HG02981 (cell line): ENCODE data around the gene ESRP2.

ENCODE experiments used
- ATAC-seq: cut with Tn5 transposase; IDR thresholded peaks from one replicate; pipeline ENCODE4 v1.9.1; 2021; ENCODE audit warnings: mild to moderate bottlenecking, moderate library complexity; ENCODE audit not compliant: unreplicated experiment

Gene ESRP2

GRCh38 chr16:68227183-68227793, 8.6 kb downstream of the ESRP2 start:
- no peak for ATAC-seq

DNA sequence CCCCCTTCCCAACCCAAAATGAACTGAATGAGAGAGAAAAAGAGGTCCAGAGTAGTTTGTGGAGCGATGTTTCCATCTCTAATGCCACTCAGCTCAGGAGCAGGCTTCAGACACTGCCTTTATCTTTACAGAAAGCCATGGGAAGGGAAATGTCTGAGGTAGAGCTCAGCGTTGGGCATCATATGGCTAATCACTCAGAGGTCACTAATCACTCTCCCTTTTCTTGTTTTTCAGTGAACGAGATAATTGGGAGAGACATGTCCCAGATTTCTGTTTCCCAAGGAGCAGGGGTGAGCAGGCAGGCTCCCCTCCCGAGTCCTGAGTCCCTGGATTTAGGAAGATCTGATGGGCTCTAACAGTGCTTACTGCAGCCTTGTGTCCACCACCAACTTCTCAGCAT, 9.8 kb downstream of the ESRP2 start:
- no peak for ATAC-seq

GRCh38 chr16:68223072-68223471, 12.9 kb downstream of the ESRP2 start:
- no peak for ATAC-seq

DNA sequence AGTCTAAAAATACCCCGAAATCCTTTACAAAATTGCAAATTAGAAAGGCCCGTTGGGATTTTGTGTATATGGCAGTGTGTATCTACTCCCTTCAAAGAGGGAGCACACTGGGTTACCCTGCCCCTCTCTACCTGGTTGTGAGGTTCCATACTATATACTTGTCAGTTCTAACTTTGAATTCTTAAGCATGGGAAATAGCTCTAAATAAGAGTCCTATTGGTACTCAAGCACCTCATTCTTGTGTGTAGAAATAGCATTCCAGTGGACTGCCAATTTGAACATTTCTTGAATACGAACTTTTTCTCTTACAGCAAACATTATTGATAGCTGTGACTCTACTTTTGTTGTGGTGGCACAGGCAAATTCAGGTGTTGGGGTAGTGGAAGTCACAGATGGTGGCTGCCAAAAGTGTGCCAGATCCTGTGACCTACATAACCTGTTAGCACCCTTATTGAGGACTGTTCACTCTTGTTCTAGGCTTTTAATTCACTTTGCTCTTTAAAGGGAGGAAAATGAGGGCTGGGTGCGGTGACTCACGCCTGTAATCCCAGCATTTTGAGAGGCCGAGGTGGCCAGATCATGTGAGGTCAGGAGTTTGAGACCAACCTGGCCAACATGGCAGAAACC, 16.1 kb downstream of the ESRP2 start:
- ATAC-seq, result no peak

GRCh38 chr16:68217506-68217905, 18.4 kb downstream of the ESRP2 start:
- ATAC-seq, result no peak

DNA sequence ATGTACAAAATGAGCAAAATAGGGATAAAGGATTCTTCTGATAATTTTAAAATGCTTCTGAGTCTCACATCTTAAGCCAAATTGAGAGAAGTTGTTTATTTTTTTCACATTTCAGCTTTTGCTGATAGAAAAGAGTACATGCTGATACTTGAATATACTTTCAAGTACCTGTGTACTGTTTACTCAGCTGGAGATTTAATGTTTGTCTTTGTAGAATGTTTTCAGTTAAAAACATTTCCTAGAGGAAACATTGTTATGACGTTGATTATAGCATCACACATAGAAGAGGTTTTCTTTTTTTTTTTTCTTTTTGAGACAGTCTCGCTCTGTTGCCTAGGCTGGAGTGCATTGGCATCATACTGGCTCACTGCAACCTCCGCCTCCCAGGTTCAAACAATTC, 19.7 kb downstream of the ESRP2 start:
- no peak for ATAC-seq

- ATAC-seq, result no peak
Measured at GRCh38 chr16:68215302-68215701, 20.6 kb downstream of the ESRP2 start.

DNA sequence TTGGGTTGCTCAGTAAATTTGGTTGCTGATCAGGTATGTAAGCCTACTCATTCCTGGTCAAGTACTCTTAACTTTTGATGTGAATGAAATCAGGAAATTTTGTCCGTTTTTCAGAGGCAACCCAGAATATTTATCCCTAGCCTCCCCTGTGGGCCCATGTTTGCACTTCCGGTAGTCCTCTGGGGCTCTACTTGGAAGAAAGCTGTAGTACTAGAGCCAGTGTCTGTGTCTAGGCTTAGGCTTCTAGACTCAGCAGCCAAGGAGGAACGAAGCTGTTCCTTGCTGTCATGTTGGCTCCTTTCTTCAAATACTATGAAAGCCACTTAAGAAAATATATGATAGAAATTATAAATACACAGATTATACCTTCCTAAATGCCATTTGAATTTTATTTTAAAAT, 21.2 kb downstream of the ESRP2 start:
- ATAC-seq, result no peak

GRCh38 chr16:68206245-68206644, 29.7 kb downstream of the ESRP2 start:
- ATAC-seq, result no peak

- ATAC-seq, result no peak
Measured at GRCh38 chr16:68202091-68202519, 33.8 kb downstream of the ESRP2 start.

DNA sequence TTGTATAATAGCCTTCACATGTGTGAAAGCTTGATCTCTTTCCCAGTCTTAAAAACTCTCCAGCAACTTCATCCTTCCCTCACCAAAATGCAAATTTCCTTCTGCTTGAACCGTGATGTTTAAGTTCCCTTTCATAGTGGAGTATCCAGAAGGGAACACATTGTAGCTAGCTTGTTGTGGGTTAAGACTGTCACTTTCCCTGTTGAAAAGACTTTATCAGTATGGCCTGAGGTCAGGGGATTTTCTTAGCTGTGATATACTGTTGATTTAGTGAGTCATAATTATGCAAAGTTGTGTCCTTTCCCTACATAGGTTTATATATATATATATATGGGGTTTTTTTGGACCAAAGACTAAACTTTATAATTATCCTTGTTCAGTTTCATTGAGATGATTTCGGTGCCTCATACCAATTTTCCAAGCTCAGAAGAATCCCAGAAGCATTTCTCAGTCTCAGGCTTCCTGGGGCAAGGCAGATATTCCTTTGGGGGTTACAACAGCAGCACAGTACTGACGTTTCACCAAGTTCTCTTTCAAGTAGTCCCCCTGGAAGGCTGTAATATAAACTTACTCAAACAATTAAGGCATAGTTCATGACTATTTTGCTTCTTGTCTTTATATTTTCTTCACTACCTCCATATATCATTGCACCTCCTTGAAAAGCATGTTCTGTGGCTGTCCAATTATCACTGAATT, 35.7 kb downstream of the ESRP2 start:
- no peak for ATAC-seq

- no peak for ATAC-seq
Measured at GRCh38 chr16:68197250-68197649, 38.7 kb downstream of the ESRP2 start.

DNA sequence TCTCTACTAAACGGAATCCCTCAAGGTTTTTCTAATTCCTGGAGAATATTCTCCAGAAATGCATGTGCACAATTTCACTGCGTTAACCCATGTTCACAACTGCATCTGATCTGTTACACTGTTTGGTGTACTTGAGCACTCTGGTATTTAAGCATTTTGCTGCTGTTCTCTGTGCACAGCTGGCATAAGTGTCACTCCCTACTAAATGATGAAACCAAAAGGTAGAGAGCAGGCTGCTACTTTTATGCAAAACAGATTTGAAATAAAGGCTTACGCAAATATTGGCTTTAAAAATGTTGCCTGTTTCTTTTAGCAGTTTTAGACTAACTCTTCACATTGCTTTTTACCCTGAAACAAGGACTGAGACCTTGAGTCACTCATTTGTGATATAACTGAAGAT, 41.7 kb downstream of the ESRP2 start:
- ATAC-seq, result no peak

GRCh38 chr16:68190736-68191510, 45.0 kb downstream of the ESRP2 start:
- ATAC-seq, result no peak

DNA sequence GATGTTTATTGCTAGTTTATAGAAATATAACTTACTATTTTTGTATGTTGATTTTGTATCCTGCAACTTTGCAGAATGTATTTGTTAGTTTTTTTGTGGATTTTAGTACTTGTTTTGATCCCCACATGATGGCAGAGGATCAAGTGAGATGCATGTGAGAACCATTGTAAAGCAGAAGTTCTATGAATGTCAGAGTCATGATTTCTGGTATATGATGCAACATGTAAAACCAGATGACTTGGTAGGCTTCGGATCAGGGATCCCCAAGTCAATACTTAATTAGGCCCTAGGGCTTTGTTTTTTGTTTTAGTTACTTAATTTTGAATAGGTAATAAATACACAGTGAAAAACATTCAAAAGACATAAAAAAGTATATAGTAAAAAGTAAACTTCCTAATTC, 45.8 kb downstream of the ESRP2 start:
- ATAC-seq, result no peak

- no peak for ATAC-seq
Measured at GRCh38 chr16:68188170-68188569, 47.8 kb downstream of the ESRP2 start.

GRCh38 chr16:68187505-68187904, 48.4 kb downstream of the ESRP2 start:
- no peak for ATAC-seq

GRCh38 chr16:68186877-68187276, 49.0 kb downstream of the ESRP2 start:
- ATAC-seq, result no peak

DNA sequence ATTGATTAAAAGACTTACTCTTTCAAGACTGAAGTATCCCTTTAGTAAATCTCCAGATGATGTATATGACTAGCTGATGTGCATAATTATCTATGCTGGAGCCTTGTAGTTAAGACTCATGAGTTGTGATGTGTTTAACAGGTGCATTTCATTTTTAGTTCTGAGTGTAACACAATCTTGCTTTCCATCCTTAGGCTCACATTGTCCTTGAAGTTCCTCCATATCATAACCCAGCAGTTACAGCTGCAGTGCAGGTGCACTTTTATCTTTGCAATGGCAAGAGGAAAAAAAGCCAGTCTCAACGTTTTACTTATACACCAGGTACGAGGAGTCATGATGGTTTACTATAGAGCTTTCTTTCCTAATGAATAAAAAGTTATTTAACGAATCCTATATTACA, 52.9 kb downstream of the ESRP2 start:
- ATAC-seq, result no peak

DNA sequence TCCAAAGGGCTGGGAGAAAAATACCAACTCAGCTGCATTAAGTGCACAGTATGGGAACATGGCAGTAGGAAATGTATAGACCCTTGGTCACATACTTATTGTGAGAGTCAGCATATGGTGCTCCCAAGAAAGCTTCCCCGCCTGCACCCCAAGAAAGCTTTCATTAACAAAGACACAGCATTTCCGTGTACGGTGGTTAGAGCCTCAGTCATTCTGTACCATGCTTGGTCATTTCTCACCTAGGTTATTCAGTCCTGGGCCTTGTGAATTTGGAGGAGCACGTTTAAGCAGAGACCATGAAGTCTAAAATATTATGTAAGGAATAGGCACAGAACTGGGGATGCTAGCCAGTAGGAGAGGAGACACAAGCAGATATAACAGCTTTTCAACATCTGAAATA, 56.1 kb downstream of the ESRP2 start:
- no peak for ATAC-seq

GRCh38 chr16:68179196-68179795, 56.6 kb downstream of the ESRP2 start:
- no peak for ATAC-seq
